Coronary artery (tissue), 2 donors: ENCODE data around the gene HSPA12B.
A peak's percentile ranks its signal among the peaks of the same experiment; 100 is the strongest.
"Not testable (repeated sequence)": the region's sequence is repeated elsewhere in the genome, so short reads cannot be mapped to it uniquely, and the experiment has no call there.

ENCODE experiments used
- DNase-seq: peaks from one replicate; pipeline ENCODE4 v3.0.0-alpha.2; 2017; ENCODE audit warnings: low spot score
- H3K27ac ChIP-seq, 2 donors: fragments of 200-600 bp; sonication (generic); one replicate each; pipeline ENCODE4 v1.5.1; 2016 to 2019
- H3K4me3 ChIP-seq: fragments of 200-600 bp; sonication (generic); 2 replicates; pipeline ENCODE4 v1.5.1; 2016; ENCODE audit warnings: mild to moderate bottlenecking, moderate library complexity
- TF ChIP-seq, protein P1 (sequence below): fragments of 200-600 bp; sonication (generic); IDR thresholded peaks from one replicate; pipeline ENCODE4 v1.5.1; 2019; ENCODE audit warnings: antibody characterized with exemption

HSPA12B gene

DNA sequence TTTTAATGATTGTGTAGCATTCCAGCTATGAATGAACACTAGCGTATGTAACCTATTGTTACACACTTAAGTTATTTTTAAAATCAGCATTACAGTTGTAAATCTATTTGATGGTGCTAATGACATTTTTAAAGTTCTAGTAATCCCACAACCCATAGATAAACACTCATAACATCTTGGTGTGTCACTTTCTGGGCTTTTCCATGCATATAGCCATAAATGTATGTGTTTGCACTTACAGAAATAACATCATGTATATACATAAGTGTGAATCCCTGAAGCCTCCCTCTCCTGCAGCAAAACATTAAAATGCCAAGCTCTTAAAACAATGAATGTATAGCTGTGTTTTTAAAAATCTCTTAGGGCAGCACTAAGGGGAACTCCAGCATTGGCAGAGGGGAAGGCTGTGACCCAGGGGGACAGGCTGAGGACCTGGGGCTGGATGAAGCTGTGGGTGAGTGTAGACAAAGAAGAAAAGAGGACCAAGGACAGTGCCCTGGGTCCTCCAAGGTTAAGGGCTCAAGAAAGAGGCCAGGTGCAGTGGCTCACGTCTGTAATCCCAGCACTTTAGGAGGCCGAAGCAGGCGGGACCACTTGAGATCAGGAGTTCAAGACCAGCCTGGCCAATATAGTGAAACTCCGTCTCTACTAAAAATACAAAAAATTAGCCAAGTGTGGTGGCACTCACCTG is 55.0 kb downstream of the HSPA12B start:
- H3K27ac ChIP-seq: no peak overlapping the region
- TF ChIP-seq, protein P1, sequence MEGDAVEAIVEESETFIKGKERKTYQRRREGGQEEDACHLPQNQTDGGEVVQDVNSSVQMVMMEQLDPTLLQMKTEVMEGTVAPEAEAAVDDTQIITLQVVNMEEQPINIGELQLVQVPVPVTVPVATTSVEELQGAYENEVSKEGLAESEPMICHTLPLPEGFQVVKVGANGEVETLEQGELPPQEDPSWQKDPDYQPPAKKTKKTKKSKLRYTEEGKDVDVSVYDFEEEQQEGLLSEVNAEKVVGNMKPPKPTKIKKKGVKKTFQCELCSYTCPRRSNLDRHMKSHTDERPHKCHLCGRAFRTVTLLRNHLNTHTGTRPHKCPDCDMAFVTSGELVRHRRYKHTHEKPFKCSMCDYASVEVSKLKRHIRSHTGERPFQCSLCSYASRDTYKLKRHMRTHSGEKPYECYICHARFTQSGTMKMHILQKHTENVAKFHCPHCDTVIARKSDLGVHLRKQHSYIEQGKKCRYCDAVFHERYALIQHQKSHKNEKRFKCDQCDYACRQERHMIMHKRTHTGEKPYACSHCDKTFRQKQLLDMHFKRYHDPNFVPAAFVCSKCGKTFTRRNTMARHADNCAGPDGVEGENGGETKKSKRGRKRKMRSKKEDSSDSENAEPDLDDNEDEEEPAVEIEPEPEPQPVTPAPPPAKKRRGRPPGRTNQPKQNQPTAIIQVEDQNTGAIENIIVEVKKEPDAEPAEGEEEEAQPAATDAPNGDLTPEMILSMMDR: no peak
- DNase-seq: no peak
- H3K4me3 ChIP-seq: peak overlapping the region; percentile 84

DNA sequence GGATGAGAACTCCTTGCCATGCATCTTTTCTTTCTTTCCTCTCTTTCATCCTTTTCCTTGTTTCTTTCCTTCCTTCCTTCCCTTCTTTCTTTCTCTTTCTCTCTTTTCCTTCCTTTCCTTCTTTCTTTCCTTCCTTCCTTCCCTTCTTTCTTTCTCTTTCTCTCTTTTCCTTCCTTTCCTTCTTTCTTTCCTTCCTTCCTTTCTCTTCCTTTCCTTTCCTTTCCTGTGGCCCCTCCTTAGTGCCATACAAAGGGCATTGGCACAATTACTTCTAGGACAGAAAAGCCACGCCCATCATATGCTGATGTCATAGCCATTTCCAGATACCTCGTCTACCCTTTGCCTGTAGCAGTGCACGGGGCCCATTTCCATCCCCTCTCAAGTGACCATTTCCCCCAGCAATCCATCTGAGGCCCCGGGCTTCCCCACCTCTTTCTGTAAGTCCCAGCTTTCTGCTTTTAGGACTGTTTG is 56.2 kb downstream of the HSPA12B start:
- no peak overlapping the region for H3K4me3 ChIP-seq
- no peak overlapping the region for H3K27ac ChIP-seq
- TF ChIP-seq, protein P1: no peak
- DNase-seq: no peak

DNA sequence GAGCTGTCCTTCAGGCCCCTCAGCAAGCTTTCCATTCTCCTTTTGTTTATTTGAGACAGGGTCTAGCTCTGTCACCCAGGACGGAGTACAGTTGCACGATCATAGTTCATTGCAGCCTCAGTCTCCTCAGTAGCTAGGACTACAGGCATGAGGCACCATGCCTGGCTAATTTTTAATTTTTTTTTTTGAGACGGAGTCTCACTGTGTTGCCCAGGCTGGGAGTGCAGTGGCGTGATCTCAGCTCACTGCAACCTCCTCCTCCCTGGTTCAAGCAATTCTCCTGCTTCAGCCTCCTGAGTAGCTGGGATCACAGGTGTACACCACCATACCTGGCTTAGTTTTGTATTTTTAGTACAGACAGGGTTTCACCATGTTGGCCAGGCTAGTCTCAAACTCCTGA is 56.7 kb downstream of the HSPA12B start:
- not testable (repeated sequence) for H3K27ac ChIP-seq, DNase-seq, H3K4me3 ChIP-seq

DNA sequence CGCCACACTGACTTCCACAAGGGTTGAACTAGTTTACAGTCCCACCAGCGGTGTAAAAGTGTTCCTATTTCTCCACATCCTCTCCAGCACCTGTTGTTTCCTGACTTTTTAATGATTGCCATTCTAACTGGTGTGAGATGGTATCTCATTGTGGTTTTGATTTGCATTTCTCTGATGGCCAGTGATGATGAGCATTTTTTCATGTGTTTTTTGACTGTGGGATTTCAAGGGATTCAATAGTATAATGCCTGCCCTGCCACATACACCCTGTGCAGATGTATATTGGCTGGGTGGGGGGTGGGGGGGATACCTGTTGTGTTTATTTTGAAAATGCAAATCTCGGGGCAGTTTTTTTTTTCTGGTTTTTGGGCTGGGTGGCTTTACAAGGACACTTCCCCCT is 61.7 kb downstream of the HSPA12B start:
- not testable (repeated sequence) for DNase-seq, H3K4me3 ChIP-seq, H3K27ac ChIP-seq

DNA sequence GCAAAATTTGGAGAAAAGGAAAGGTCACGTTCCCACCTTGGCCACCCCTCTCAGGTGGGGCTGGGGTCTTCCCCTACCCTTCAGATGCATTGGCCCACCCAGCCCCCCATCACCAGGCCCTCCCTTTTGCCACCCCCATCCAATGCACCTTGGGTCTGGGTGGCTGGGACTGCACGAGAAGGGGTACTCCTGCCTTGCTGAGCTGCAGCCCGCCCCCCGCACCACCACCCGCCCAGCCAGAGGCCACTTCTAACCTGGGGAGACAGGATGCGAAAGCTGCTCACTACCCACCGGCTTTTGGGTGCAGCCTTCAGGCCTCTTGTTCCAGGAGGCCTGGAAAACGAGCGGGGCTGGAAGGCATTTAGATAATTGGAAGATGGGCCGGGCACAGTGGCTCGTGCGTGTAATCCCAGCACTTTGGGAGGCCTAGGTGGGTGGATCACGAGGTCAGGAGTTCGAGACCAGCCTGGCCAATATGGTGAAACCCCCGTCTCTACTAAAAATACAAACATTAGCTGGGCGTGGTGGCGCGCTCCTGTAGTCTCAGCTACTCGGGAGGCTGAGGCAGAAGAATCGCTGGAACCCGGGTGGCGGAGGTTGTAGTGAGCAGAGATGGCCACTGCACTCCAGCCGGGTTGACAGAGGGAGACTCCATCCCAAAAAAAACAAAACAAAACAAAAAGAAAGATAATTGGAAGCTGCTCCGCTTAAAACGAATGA is 62.4 kb downstream of the HSPA12B start:
- TF ChIP-seq, protein P1: no peak
- no peak for DNase-seq
- H3K27ac ChIP-seq: peak overlapping the region; percentile 93
- peak overlapping the region; percentile 73 for H3K4me3 ChIP-seq

DNA sequence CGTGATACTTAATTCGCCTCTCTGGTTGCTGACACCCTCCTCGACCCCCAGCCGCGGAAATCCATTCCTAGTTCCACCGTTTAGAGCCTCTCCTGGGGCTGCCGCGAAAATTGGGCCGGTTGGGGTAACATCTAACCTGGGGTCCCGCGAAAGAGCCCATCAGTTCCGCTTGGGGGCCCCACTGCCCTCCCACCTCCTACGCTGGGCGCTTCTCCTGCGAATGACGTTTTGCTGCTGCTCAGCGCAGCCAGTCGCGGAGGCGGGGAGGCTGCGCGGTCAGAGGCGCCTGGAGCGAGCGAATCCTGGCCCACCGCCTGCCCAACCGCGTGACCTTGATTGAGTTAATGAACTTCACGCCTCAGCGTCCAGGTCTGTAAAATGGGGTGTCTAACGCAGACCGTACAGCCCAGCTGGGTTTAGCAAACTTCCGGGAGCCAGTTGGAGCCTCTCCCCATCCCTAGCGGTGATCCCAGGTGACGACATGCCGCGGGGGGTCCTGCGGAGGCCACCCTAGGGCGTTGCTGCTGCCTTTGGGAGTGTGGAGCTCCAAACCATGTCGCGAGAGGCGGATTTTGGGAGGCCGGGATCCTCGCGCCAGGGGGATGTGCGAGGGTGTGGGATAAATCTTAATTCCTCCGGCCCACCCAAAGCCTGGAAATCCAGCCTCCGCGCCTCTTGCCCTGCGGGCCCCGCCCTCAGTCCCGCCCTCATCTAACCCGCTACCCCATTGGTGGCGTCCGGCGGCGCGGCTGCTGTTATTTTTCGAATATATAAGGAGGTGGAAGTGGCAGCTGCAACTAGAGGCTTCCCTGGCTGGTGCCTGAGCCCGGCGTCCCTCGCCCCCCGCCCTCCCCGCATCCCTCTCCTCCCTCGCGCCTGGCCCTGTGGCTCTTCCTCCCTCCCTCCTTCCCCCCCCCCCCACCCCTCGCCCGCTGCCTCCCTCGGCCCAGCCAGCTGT is 63.3 kb downstream of the HSPA12B start, which contains the start of gene CDC25B:
Gene CDC25B (plus strand): TSS at position 800 of the 958 bp plus-strand sequence. CDS start 222 bp downstream, outside the sequence.
- Histone ChIP-seq H3K4me3 (peak within 1 kb of the TSS; percentile 73), H3K27ac (peak within 1 kb of the TSS; percentile 93)
- peak; percentile 95 for DNase-seq
- TF ChIP-seq, protein P1: peak; percentile 38

DNA sequence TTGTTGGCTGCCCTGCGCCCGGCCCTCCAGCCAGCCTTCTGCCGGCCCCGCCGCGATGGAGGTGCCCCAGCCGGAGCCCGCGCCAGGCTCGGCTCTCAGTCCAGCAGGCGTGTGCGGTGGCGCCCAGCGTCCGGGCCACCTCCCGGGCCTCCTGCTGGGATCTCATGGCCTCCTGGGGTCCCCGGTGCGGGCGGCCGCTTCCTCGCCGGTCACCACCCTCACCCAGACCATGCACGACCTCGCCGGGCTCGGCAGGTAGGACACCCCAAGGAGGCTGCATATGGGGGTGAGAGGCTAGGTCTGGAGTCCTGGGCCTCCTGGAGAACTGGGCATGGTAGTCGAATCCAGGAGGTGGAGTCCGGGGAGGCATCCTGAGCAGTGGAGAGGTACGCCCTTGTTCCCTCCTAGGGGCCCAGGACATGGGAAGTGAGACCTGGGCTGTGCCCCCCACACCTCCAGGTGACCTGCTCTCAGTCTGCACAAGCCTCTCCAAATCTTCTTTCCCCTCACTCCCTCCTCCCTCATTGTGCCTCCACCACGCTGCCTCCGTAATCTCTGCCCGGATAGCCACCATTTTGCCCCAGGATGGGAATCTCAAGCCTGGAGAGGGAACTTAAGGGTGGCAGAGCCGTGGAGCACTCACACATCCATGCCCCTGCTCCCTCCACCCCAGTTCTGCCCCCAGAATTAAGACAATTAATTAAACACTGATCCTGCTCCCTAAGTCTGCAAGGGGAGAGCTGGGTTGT is 64.2 kb downstream of the HSPA12B start:
- Histone ChIP-seq H3K4me3 (peak overlapping the region; percentile 73), H3K27ac (peak overlapping the region; percentile 93)
- TF ChIP-seq, protein P1: no peak
- DNase-seq: no peak
